HEK293T (cell line): ENCODE measurements around the gene KCTD18.

Experiments used
- CTCF ChIA-PET: fragments of 350-600 bp; formaldehyde crosslinking; extraction: SDS; loops from one replicate; lab custom pipeline; 2021; ENCODE audit warnings: antibody characterized with exemption, inconsistent platforms; lab: Yijun Ruan, JAX
- POLR2A ChIA-PET: fragments of 350-600 bp; formaldehyde crosslinking; extraction: SDS; loops from one replicate; lab custom pipeline; 2020; ENCODE audit warnings: antibody characterized with exemption, inconsistent platforms; lab: Yijun Ruan, JAX
- DNase-seq: peaks from one replicate; pipeline ENCODE4 v3.0.0; 2012; ENCODE audit warnings: mixed read lengths; ENCODE audit errors: extremely low spot score
- ARNT ChIP-seq: fragments of 450-650 bp; IDR thresholded peaks from 2 replicates; pipeline ENCODE4 v1.6.1; 2017; ENCODE audit warnings: mild to moderate bottlenecking
- BHLHE40 ChIP-seq: fragments of 450-650 bp; IDR thresholded peaks from 2 replicates; pipeline ENCODE4 v1.6.1; 2016; ENCODE audit warnings: mild to moderate bottlenecking, moderate library complexity, borderline replicate concordance
- CTBP1 ChIP-seq: fragments of 450-650 bp; IDR thresholded peaks from 2 replicates; pipeline ENCODE4 v1.6.1; 2016; ENCODE audit warnings: borderline replicate concordance
- ELF4 ChIP-seq: fragments of 450-650 bp; IDR thresholded peaks from 2 replicates; pipeline ENCODE4 v1.6.1; 2017; ENCODE audit warnings: antibody characterized with exemption
- FOXA1 ChIP-seq: fragments of 450-650 bp; IDR thresholded peaks from 2 replicates; pipeline ENCODE4 v1.6.1; 2016; ENCODE audit warnings: mild to moderate bottlenecking
- FOXK2 ChIP-seq: fragments of 450-650 bp; IDR thresholded peaks from 2 replicates; pipeline ENCODE4 v1.6.1; 2016; ENCODE audit warnings: mild to moderate bottlenecking
- FOXM1 ChIP-seq: fragments of 450-650 bp; IDR thresholded peaks from 2 replicates; pipeline ENCODE4 v1.6.1; 2017; ENCODE audit warnings: mild to moderate bottlenecking, borderline replicate concordance
- HDGF ChIP-seq: fragments of 450-650 bp; IDR thresholded peaks from 2 replicates; pipeline ENCODE4 v1.6.1; 2017; ENCODE audit warnings: antibody characterized with exemption, borderline replicate concordance
- L3MBTL2 ChIP-seq: fragments of 450-650 bp; conservative IDR thresholded peaks from 2 replicates; pipeline ENCODE4 v1.6.1; 2016; ENCODE audit warnings: mild to moderate bottlenecking
- LEF1 ChIP-seq: fragments of 450-650 bp; IDR thresholded peaks from 2 replicates; pipeline ENCODE4 v1.6.1; 2017; ENCODE audit warnings: mild to moderate bottlenecking, borderline replicate concordance
- NFRKB ChIP-seq: fragments of 450-650 bp; IDR thresholded peaks from 2 replicates; pipeline ENCODE4 v1.6.1; 2016; ENCODE audit warnings: mild to moderate bottlenecking, moderate library complexity
- SP1 ChIP-seq: fragments of 450-650 bp; IDR thresholded peaks from 2 replicates; pipeline ENCODE4 v1.6.1; 2017
- SUZ12 ChIP-seq: fragments of 450-650 bp; IDR thresholded peaks from 2 replicates; pipeline ENCODE4 v1.6.1; 2016; ENCODE audit warnings: mild to moderate bottlenecking
- TARDBP ChIP-seq: fragments of 450-650 bp; IDR thresholded peaks from 2 replicates; pipeline ENCODE4 v1.6.1; 2016
- ZNF384 ChIP-seq: fragments of 450-650 bp; IDR thresholded peaks from 2 replicates; pipeline ENCODE4 v1.6.1; 2016
- TF ChIP-seq, protein P1 (sequence below): fragments of 450-650 bp; IDR thresholded peaks from 2 replicates; pipeline ENCODE4 v1.6.1; 2016

KCTD18 gene

DNA sequence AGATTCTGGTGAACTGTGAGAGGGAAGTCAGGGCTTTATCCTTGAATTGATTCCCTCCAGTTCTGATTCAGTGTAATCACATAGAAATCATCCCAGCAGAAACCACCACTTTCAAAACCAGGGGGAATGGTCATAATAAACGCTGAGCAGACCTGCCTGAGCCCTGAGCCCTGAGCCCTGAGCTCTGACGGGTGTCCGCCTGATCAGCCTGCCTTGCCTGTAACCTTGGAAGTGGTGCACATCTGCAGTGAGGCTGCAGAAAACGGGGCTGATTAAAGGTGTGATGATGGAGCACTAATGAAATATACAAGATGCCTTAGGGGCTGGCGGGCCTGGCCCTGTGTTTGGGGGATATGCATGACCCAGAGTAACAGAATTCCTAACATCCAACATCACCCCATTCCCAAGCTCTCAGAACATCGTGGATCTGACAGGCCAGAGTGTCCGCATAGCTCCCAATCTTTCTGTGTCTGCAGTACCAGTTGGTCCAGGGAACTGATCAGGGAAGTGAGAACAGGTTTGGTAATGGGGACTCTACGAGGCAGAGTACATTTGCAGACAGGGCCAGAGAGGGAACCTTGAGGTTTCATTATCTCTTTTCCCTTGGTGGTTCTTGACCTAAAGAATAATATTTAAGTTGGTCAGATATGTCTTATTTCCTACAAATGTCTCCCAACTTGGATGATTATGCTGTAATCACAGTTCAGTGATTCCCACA is 37.8 kb downstream of the KCTD18 start:
- TF ChIP-seq TARDBP (no peak), SUZ12 (no peak), ZNF384 (no peak), SP1 (no peak)
- POLR2A ChIA-PET: no interaction called here

DNA sequence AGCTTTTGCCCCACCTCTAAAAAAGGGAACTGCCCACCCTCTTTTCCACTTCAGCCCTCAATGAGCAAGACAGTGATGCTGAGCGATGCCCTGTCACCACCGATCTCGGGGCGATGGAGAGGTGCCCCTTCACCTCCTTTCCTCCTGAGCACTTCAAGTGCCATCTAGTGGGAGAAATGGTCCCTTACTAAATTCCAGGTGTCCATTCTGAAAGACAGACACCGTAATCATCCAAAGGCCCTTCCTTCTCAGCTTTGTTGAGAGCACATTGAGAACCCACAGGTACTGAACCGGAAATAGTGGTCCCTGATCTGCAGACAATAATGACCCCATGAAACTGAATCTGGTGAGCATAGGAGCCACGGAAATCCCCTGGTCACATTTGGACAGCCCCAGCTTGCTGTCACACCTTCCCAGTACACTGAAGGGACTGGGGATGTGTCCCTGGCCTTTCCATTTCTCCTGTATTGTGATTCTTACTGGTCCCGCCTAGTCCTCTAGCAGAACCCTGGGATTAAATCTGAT is 38.5 kb downstream of the KCTD18 start:
- no peak for TF ChIP-seq BHLHE40
- TF ChIP-seq FOXA1: no peak
- TF ChIP-seq TARDBP: no peak
- TF ChIP-seq CTBP1: no peak
- no peak for TF ChIP-seq ELF4
- TF ChIP-seq SP1: no peak
- no peak for TF ChIP-seq ZNF384
- TF ChIP-seq FOXK2: no peak
- TF ChIP-seq HDGF: no peak
- no peak for TF ChIP-seq FOXM1
- no peak for TF ChIP-seq SUZ12
- TF ChIP-seq, protein P1, sequence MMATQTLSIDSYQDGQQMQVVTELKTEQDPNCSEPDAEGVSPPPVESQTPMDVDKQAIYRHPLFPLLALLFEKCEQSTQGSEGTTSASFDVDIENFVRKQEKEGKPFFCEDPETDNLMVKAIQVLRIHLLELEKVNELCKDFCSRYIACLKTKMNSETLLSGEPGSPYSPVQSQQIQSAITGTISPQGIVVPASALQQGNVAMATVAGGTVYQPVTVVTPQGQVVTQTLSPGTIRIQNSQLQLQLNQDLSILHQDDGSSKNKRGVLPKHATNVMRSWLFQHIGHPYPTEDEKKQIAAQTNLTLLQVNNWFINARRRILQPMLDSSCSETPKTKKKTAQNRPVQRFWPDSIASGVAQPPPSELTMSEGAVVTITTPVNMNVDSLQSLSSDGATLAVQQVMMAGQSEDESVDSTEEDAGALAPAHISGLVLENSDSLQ: no peak
- no peak for TF ChIP-seq LEF1
- no peak for TF ChIP-seq ARNT
- peak; percentile 11 for DNase-seq
- POLR2A ChIA-PET: no interaction called here
- CTCF ChIA-PET: interaction anchor here (0.6 to 1.9 kb wide), 5 partner anchors 10 to 498 kb away, joined by 3 to 8 read pairs (median 7); partner anchors contain the start of gene SGO2

More for the DNA sequence above, 37.8 kb downstream of the KCTD18 start:
- CTCF ChIA-PET: interaction anchor here (0.8 to 1.2 kb wide), 3 partner anchors 9 to 54 kb away, joined by 3 to 7 read pairs (median 3); partner anchors contain the start of gene SGO2
- no peak for DNase-seq

DNA sequence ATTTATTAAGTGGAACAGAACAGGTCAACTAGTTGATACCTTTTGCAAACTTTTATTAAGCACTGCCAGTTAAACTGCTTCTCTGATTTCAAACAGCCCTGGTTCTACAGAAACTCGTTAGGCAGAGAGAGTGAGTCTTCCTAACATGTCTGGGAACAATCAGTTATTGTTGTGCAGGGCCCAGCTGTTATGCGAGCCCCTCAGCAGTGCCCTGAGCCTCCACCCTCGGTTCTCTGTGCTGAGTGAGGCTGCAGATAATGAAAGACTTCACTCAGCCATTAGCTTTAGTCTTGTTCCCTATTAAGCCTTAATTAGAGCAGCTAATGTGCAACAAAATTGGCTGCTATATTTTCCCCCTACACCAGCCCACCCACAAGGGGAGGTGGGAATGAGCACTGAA is 39.6 kb downstream of the KCTD18 start:
- no peak for DNase-seq
- no peak for TF ChIP-seq FOXK2
- no peak for TF ChIP-seq SP1
- no peak for TF ChIP-seq LEF1
- no peak for TF ChIP-seq TARDBP
- TF ChIP-seq NFRKB: no peak
- TF ChIP-seq FOXA1: no peak
- TF ChIP-seq ARNT: no peak
- TF ChIP-seq, protein P1: no peak
- TF ChIP-seq FOXM1: no peak
- no peak for TF ChIP-seq ELF4
- no peak for TF ChIP-seq SUZ12
- TF ChIP-seq CTBP1: no peak
- TF ChIP-seq ZNF384: no peak
- TF ChIP-seq HDGF: no peak
- TF ChIP-seq L3MBTL2: no peak
- no peak for TF ChIP-seq BHLHE40
- ChIA-PET POLR2A (no interaction called here), CTCF (interaction anchor here (0.6 to 1.9 kb wide), 4 partner anchors 11 to 497 kb away, joined by 3 to 8 read pairs (median 4); no protein-coding TSS in a partner anchor)

DNA sequence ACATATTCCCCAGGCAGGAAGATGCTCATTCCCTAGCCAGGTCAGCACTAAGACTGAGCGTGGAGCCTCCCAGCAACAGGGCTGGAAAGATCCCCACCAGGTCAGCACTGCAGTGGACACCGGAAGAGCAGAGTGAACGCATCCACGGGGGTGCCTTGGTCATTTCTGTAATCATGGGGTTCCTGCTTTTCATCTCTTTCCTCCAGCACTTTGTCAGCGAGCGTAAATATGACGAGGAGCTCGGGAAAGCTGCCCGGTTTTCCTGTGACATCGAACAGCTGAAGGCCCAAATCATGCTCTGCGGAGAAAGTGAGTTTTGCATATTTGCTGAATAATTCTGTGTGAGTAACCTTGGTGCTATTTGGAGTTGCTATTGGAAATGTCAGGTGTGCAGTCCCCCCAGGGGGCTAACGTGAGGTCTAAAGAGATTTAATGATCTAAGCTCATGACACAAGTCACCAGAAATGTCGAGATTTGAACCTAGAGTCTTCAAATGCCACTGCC is 40.1 kb downstream of the KCTD18 start:
- POLR2A ChIA-PET: no interaction called here
- CTCF ChIA-PET: interaction anchor here (1.0 to 1.9 kb wide), 2 partner anchors 12 to 197 kb away, joined by 3 to 8 read pairs; no protein-coding TSS in a partner anchor
- TF ChIP-seq BHLHE40: no peak
- TF ChIP-seq L3MBTL2: no peak
- TF ChIP-seq SUZ12: no peak
- no peak for TF ChIP-seq HDGF
- TF ChIP-seq FOXM1: no peak
- no peak for TF ChIP-seq ZNF384
- no peak for TF ChIP-seq SP1
- no peak for TF ChIP-seq TARDBP
- TF ChIP-seq, protein P1: no peak
- TF ChIP-seq FOXK2: no peak
- TF ChIP-seq ELF4: no peak
- no peak for TF ChIP-seq LEF1
- no peak for TF ChIP-seq CTBP1
- TF ChIP-seq NFRKB: no peak
- no peak for TF ChIP-seq ARNT
- TF ChIP-seq FOXA1: no peak
- no peak for DNase-seq

DNA sequence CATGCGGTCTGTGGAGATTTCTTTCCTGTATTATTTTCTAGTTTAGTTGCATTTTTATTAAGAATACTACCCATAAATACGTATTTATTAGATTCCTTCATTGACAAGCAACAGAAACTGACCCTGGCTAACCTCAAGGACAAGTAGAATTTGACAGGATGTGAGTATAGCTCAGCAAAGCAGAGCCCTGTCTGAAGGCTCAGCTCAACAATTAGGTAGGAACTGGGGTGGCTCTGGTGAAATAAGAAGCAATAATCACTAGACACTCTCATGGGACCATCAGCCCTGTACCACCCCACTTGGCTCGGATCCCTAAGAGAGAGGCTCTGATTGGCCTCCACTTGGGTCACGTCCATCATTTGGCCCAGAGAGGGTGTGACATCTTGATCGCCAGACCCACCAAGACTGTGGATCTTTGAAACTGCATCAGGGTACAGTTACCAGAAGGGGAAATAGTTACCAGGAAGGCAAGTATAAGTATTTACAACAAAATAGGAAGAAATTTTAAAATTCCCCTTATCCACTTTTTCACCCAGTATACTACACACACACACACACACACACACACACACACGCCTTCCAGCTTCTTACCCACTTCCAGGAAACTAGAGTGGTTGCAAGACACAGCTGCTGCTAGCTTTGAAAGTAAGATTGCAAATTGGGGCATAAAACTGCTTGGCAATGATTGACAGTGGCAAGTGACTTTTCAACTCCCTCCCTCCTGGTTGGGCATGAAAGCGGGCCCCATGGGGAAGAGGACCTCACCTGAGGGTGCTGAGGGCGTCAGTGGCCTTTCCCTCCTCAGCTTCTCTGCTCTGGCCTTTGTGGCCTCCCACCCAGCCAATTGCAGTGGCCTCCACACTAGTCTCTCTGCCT is 41.8 kb downstream of the KCTD18 start:
- POLR2A ChIA-PET: no interaction called here
- CTCF ChIA-PET: no interaction called here
- no peak for TF ChIP-seq ZNF384
- no peak for TF ChIP-seq L3MBTL2
- no peak for TF ChIP-seq SP1
- TF ChIP-seq ELF4: no peak
- no peak for TF ChIP-seq NFRKB
- TF ChIP-seq ARNT: no peak
- TF ChIP-seq, protein P1: no peak
- no peak for TF ChIP-seq HDGF
- TF ChIP-seq CTBP1: no peak
- TF ChIP-seq FOXM1: no peak
- TF ChIP-seq LEF1: no peak
- no peak for DNase-seq
